ENCODE results near the gene JAKMIP1.
"Not testable (repeated sequence)": the region's sequence is repeated elsewhere in the genome, so short reads cannot be mapped to it uniquely, and the experiment has no call there.

JAKMIP1 gene

DNA sequence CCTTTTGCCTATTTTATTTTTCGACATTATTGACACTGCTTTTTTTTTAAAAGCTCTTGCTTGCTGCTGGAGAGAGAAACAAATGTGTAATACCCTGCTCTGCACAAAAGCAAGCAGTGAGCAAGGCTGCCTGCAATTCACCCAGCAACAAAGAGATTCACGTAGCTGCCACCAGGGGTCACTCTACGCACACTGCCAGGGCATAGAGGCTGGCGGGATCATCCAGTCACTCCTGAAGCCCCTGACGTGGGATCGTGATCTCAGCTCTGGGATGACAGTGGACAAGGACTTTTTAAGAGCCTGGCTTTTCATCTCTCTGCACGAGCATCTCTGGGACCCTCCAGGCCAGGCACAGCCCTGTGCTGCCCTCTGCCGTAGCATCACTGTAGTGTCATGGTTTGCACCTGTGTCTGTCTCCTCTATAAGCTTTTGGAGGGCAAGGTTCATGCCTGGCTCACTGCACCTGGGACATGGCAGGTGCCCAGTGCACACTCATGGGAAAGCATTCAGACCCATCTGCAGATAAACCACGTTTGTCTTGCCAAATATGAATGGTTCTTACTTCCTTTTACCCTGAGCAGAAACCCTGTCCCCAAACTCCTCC is 201.9 kb downstream of the JAKMIP1 start:
- peak in 47 of 56 donors; percentile 6 to 86 (median 52) for DNase-seq

DNA sequence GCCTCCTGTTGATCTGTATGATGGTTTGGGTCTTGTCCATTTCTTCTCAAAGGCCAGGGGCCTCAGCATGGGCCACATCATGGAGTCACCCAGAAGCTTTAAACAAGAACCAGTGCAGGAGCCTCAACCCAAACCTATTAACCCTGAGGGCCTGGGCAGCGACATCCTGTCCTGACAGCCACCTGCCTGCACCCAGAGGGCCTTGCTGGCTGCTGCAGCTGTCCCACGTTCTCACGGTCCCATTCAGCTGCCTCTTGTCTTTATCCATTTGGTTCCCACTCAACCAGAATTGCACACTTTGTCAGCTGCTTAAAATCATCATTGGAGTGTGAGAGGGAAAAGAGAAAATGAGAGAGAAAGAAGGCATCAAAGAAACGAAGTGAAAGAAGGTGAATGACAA is 203.7 kb downstream of the JAKMIP1 start:
- DNase-seq: no peak

DNA sequence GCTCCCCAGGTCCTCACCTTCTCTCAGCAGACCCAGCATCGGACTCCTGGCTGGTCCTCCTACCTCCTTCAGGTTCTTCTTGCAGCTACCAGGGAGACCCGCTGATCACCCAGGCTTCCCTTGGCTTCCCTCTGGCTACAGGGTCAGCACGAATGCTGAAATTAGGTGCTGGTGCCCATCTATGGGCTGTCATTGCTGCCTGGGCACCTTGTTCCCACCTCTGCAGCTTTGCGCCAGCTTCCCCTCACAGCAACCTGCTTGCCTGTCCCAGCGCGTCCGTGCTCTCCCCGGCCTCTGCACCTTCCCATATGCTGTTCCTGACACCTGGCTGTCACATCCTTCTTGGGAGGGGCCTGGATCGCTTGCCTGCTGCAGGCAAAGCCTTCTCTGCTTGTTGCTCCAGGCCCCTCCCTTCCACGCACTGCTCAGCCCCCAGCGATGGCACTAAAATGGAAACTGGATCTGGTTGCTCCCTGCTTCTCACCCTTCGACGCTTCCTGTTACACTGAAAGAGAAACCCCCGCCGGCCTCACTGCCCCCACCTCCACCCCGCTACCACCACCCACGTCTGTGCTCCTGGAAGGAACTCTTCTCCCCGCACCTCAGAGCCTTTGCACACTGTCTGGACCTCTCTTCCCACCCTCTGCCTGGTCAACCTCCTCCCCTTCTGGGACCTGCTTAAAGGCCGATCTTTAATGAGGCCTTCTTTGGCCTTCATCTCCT is 204.3 kb downstream of the JAKMIP1 start:
- DNase-seq: no peak

DNA sequence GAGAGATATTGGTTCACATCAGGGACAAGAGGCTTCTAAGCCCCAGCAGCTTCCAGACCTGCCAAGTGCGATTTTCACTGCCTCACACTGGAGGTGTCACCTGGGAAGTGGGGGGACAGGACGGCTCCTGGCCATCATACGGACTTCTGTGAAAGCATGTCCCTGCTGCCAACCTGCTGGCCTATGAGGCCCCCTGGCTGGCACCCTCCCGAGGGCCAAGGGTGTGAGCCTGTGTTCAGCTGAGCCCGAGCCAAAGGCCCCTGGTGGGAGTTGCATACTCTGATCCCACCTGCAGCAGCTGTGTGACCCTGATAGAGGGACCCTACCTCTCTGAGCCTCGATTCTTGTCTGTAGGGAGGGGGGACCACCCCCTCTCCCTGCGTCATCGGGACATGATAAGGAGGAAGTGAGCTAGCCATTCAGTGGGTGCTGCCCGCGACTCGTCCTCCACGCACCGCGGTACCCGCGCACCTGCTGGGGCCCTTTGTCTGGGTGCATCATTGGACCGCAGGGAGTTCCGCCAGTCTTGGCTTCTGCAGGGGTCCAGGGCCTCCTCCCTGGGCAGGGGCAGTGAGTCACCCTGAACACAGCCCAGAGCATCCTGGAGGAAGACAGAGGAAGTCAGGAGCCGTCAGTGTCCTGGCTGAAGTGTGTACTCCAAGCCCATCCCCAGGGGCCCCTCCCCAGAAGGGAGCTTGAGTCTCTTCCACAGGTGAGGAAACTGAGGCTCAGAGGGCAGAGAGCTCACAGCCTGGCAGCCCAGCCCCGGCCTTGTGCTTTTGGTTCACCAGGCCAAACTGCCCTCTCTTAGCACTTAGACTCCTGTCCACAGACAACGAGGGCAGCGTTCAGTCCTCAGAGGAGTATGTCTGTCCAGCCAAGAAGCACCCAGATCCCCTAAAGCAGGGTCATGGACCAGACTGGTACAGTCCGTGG is 206.2 kb downstream of the JAKMIP1 start:
- no peak for DNase-seq

DNA sequence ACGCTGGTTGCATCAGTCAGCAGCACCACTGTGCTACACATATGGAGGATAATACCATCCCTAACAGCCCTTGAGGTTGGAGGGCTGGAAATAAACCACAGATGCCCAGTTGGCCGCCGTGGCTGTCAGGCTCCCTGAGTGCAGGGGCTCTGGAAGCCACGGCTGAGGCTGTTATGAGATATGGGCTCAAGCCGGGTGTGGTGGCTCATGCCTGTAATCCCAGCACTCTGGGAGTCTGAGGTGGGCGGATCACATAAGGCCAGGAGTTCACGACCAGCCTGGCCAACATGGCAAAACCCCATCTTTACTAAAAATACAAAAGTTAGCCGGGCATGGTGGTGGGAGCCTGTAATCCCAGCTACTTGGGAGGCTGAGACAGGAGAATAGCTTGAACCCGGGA is 207.0 kb downstream of the JAKMIP1 start:
- not testable (repeated sequence) for DNase-seq

DNA sequence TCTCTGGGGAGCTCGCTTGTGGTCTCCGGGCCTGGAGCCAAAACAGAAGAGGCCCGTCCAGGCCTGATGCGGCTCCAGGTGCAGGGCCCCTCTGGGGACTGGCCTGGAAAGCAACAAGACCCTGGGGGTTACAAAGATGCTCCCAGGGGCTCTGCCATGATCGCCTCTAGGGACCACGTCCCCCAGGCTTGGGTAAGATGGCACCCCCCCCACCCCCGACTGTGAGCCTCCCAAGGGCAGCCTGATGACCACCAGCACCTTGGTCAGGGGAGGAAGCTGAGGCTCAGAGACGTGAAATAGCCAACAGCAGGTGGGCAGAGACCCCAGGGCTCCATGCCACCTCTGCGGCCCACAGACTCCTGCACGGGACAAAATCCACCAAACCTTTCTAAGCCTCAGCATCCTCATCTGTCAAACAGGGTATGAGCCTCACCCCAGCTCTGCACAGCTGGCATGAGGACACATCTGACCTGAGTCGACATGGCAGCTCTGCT is 207.5 kb downstream of the JAKMIP1 start:
- no peak for DNase-seq

DNA sequence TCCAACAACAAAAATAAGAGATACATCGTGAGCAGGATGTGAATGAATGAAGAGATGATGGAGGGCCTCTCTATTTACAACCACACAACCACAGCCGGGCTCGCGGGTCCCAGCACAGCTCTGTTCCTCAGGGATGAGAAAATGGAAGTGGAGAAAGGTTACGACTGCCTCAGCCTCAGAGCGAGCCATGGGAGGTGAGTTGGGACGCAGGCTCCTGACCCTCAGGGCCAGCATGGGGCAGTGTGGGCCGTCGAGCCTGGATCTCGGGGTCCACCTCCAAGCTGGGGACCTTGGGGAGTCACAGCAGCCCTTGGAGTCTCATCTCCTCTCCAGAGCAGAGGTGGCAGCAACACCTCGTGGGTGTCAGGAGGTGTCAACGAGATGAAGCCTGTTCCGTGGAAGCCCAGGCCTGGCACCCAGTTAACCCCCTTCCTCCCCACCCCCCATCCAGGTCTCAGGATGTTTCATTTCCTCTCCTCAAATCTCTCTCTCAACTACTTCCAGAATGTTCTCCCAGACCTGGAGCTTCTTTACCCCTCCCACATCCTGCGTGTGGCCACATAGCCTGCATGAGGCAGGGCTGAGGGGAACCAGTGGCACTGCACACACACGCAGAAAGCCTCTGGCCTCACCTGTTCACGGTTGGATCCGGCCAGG is 208.1 kb downstream of the JAKMIP1 start:
- DNase-seq: no peak

DNA sequence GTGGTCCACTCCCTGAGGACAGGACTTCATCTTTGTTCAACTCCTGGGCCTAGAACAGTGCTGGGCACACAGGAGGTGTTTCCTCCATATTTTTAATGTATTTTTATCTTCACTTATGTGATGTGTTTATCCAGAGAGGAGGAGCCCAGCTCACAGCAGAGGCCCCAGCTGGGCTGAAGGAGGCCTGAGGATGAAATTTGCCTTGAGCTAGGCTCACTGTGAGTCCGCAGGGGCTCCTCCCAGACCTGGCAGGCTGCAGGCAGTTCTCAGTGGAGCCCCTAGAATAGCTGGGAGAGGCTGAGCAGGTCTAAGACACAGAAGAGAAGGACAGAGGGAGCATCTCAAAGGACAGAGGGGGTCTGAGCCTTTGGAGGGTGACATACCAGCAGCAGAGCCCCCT is 208.9 kb downstream of the JAKMIP1 start:
- DNase-seq: no peak

DNA sequence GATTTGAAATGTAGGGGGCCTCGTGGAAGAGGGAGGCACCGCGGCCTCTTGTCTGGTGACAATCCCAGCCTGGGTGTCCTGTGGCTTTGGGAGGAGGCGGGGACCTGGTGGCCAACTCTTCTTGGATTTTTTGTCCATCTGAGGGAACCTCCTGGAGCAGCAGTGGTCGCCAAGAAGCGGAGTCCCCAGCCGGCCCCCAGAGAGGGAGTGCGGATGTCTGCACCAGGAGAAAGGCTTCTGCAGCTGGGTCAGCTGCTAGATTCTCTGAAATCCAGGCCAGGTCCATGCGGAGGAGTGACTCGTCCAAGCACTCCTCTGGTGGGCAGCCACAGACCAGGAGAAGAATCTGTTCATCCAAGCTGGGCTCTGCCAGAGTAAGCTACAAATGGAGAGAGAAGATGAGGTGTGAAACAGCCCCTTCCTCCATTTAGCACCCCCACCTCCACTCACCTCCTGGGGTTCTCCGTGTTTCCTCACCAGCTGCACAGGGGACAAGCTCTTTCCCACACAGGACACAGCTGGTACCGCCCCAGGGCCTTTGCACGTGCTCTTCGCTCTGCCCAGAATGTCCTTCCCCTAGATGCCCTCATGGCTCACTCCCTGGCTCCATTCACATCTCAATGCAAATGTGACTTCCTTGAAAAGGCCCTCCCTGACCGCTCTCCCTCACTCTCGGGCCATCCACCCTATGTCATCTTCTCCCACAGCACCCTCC is 209.7 kb downstream of the JAKMIP1 start:
- no peak for DNase-seq

DNA sequence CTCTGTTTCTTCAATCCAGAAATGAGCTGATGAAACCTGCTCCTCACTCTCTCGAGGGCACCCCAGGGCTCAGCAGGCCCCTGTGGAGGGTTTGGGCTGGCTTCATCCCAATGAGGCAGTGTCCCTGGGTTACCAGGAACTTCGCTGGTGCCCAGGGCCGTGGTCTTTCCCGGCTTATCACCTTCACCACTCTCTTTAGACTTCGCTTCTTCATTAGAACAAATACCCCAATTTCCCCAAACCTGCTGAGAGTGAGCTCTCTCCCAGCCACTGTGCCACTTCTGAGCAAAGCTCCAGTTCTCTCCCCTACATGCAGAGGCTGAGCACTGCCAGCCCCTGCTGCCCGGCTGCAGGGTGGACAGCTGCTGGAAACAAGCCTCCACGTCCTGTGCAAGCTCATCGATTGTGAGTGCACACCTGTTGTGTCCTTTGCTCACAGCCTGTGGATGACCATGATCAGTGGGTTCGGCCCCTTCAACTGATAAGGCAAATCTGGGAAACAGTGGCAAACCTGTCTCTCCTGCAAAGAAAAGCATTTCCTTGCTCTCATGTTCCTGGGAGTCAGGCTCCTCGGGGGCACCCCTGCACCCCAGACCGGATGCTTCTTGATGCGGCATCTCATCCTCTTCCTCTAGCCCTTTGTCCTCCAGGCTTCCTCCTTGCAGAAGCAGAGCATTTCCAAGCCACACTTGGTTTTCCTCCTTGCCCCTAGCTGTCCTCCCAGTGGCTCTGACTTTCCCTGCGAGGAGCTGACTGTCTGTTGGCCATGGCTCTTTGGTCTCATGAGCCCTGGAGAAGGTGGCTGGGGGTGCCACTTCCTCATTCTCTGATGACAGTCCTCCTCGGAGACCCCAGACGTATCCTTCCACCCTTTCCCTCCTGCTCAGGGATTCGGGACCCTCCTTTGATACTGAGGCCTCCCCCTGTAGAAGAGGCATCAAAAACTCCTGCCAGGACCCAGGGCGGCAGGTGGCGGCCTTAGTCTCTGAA is 210.8 kb downstream of the JAKMIP1 start:
- DNase-seq: no peak

DNA sequence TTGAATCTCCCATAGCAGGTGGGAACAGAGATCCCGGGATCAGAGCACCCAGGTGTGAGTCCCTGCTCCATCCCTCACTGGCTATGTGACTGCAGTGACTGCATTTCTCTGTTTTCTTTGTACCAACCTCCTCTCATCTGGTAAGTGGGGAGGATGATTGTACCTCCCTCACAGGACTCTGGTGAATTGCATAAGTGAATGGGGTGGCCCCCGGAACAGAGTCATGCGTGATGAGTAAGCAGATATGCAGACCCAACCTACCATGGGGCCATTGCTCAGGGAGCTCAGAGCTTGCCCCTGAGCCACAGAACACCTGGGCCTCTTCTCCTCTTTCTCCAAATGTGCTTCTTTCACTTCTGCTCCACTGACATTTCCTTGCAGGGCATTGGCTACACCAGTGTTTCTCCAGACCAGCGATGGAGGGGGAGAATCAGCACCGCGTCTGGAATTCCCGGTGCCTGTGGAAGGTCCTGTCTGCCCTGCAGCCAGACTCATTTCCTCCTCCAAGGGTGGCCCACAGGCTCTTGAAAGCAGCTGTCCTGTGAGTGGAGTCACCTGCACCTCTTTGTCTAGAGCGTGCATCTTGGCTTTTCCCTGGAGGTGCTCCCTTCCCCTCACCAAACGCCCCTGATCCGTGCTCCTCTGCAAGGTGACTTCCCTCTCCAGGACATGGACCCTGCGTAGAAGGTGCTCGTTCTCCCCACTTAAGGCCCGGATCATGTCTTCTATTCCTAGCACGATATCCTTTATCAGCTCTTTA is 212.1 kb downstream of the JAKMIP1 start:
- no peak for DNase-seq

DNA sequence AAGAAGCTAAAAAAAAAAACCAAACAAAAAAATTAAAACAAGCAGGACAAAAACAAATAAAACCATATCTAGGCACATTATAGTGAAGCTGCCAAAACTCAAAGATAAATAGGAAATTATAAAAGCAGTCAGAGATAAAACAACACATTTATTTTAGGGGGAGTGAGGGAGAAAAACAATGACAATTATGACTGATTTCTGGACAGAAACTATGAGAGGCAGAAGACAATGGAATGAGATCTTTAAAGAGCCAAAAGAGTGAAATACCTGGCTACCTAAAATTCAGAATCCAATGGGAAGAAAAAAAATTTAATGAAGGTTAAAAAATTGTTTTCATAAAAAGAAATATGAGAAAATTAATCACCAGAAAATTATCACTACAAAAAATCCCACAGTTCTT is 215.5 kb downstream of the JAKMIP1 start:
- DNase-seq: no peak

DNA sequence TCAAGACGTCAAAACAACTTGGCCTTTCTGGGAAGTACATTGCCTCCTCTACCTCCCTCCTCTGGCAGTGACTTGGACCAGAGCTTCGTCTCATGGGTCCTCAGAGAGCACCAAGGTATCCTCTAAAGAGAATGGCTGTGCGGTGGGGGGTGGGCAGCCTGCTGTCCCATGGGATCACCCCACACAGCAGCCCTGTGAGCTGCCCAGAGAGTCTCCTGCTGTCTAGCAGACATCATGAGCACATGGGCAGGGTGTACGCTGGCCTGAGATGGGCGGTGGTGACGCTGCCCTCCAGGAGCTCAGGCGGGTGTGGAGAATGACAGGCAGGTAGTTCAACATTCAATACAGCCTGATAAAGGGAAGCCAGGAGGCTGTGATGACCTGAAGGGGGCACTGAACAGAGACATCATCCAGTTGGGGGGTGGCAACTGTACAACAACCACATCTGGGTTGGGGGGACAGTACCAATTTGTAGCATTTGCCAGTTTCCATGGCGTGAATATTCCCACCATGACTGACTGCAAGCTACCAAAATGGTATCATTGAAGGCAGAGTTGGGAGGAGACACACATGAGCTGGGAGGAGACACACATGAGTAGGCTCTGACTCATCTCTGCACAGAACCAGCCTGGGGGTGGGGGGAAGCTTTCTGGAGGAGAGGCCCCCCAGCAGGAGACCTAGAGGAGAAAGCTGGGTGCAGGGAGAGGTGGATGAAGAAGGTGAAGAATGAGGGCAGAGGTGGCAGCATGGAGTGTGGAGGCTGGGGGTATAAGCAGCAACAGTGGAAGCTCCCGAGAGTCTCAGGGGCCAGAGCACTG is 218.0 kb downstream of the JAKMIP1 start:
- peak in 5 of 56 donors; percentile 26 to 40 (median 31) for DNase-seq

DNA sequence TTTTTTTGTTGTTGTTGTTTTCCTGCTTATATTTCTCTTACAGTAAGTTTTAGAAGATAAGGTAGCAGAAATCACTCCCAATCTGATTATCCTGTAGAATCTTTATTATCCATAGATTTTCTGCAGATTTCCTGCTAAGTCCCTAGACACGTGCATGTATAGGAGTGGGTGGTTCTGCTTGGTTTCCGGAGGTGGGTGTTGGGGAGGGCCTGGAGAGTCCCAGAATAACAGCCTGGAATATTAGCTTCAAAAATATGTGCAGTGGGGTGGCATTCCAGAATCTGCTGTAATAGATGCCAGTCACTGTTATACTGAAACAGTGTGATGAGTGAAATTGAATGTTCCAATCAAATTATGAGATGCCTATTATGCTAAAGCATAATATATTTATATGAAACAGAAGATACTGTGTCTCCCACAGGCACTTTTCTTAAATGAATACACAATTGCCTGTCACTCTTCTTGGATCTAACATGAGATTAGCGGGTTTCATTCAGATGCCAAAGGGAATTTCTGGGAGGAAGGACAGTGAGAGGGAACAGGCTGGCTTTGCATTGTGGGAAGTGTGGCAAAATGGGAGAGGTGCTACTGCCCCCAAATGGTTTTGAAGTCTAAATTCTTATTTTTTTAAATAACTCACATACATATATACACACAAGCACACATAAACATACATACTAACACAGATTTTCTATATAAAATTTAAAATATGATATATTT is 219.8 kb downstream of the JAKMIP1 start:
- DNase-seq: peak in 1 of 56 donors; percentile 17

DNA sequence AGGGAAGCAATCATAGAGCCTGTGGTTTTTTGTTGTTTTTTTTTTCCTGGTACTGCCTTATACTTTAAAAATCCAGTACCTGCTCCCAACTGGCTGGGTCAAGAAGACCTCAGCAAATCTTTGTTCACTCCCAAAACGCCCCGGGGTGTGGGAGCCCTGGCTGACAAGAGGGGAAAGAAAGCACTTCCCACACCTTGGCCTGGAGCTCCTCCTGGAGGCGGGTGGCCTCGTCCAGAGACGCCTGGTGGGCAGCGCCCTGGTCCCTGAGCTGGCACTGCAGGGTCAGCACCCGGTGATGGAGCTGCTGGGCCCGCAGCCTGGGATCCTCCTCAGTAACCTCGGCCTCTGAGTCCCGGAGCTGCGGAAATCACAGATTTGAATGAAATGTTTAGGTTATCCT is 220.4 kb downstream of the JAKMIP1 start:
- DNase-seq: peak in 2 of 56 donors; percentile 20 to 29

DNA sequence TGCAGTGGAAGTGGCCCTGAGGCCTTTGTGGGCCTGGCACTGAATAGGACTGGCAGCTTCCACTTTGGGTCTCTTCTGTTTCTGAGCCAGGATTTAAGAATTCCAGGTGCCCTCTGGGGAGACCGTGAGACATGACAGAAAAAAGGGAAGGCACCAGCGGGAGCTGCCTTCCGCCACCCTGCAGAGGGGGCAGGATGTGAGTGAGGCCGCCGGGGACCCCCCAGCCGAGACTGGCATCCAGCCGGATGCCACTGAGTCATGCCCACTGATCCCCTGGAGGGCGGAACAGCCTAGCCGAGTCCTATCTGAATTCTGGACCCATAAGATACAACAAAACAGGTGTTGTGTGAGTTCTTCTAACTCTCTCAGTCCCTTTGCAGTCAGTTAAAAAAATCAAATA is 223.4 kb downstream of the JAKMIP1 start:
- no peak for DNase-seq

DNA sequence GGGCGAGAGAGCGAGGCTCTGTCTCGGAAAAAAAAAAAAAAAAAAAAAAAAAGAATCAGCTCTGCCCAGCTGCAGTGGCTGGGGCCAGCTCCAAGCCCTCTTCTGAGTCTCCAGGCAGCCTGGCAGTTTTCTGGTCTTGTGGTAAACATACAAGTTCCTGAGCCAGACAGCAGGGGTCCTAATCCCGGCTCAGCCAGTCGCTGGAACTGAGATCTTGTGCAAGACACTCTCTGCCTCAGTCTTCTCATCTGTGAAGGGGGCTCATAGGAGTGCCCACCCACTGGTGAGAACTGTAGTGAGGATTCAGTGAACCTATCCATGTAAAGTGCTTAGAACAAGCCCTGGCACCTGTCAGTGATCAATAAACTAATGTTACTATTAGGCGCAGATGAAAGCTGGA is 223.9 kb downstream of the JAKMIP1 start:
- no peak for DNase-seq

All from nucleus accumbens (tissue), 56 donors.